Upper lobe of left lung (tissue), 6 donors: ENCODE measurements around the gene MOB3B. TPM values are rescaled to one million over a fixed set of nuclear protein-coding genes. Genes with fewer than 3 reads are reported as not detected.

Source experiments
- ATAC-seq, 2 donors: fragments of 200-7000 bp; cut with Tn5 transposase; one replicate each; pipeline ENCODE4 v1.9.1; 2022; ENCODE audit warnings: mild to moderate bottlenecking in 2 of 2, moderate library complexity in 2 of 2; ENCODE audit not compliant: low FRiP score in 2 of 2
- DNase-seq, 2 donors: peaks; one replicate each; pipeline ENCODE4 v3.0.0-alpha.2; 2019 to 2020
- H3K27ac ChIP-seq, 4 donors: fragments of 200-600 bp; sonication (generic); one replicate each; pipeline ENCODE4 v1.5.1; 2016 to 2019
- H3K27me3 ChIP-seq, 4 donors: fragments of 200-600 bp; sonication (generic); one replicate each; pipeline ENCODE4 v1.5.1; 2017 to 2019
- H3K36me3 ChIP-seq, 4 donors: fragments of 200-600 bp; sonication (generic); one replicate each; pipeline ENCODE4 v1.5.1; 2016 to 2019
- H3K4me1 ChIP-seq, 4 donors: fragments of 200-600 bp; sonication (generic); one replicate each; pipeline ENCODE4 v1.5.1; 2018 to 2019
- H3K4me3 ChIP-seq, 4 donors: fragments of 200-600 bp; sonication (generic); one replicate each; pipeline ENCODE4 v1.5.1; 2017 to 2019; ENCODE audit warnings: mild to moderate bottlenecking in 2 of 4, moderate library complexity in 1 of 4
- H3K9me3 ChIP-seq, 4 donors: fragments of 200-600 bp; sonication (generic); one replicate each; pipeline ENCODE4 v1.5.1; 2018 to 2019
- EP300 ChIP-seq, 4 donors: sonication (generic); formaldehyde crosslinking; IDR thresholded peaks; one replicate each; pipeline ENCODE4 v1.5.1; 2017; ENCODE audit warnings: antibody characterized with exemption in 4 of 4, control low read depth in 2 of 4
- POLR2A ChIP-seq, 4 donors: fragments of 450-650 bp; IDR thresholded peaks; one replicate each; pipeline ENCODE4 v1.5.1; 2016 to 2017; ENCODE audit warnings: antibody characterized with exemption in 4 of 4, mild to moderate bottlenecking in 2 of 4
- POLR2AphosphoS5 ChIP-seq, 2 donors: sonication (generic); formaldehyde crosslinking; IDR thresholded peaks; one replicate each; pipeline ENCODE4 v1.5.1; 2017; ENCODE audit warnings: antibody characterized with exemption in 2 of 2
- WGBS, 2 donors: methylation state at CpG; one replicate each; pipeline ENCODE4 v1.1.5; 2017 to 2018; 5-methylcytosine and 5-hydroxymethylcytosine counted together
- total RNA-seq, 6 donors: library from RNA; depleted of rRNA in 4 of 6; stranded (reverse); fragments of >200 nt in 4 of 6; gene quantifications; one replicate each; pipeline versions ENCODE4 v1.1.0 to v1.2.1, GENCODE V29; 2016 to 2021
- TF ChIP-seq, protein P1 (sequence below), 6 experiments: fragments of 450-650 bp in 4 of 6; fragments of 200-600 bp in 2 of 6; sonication (generic) in 2 of 6; IDR thresholded peaks; one replicate each; pipeline ENCODE4 v1.5.1; 2016 to 2019; ENCODE audit warnings: antibody characterized with exemption in 6 of 6
- donor health status: DM: no; HTN: no; CAD: no; lungs with moderate emphysema.
- donor health status: DM: no; HTN: yes; CAD: no; lungs with severe emphysema.

MOB3B gene
- total RNA-seq, 6 donors from 2014 or later, result 4.2 to 20.7 (median 8.3) TPM

DNA sequence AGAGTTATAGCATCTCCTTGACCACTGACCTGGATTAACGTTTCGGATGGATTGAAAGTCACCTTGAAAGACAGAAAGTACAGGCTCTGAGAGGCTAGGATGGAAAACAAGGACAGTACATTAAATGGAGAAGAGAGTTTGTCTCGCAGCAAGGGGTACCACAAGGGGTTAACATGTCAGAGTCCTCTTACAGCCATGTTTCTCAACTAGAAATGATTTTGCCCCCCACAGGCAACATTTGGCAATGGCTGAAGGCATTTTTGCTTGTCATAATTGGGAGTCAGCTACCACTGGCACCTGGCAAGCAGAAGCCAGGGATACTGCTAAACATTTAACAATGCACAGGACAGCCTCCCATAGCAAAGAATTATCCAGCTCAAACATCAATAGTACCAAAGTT, 141.9 kb downstream of the MOB3B start:
- TF ChIP-seq EP300 (IDR thresholded peaks at IDR 0.05) (no peak), POLR2AphosphoS5 (IDR thresholded peaks at IDR 0.05) (no peak), POLR2A (IDR thresholded peaks at IDR 0.05) (no peak)
- TF ChIP-seq, protein P1, sequence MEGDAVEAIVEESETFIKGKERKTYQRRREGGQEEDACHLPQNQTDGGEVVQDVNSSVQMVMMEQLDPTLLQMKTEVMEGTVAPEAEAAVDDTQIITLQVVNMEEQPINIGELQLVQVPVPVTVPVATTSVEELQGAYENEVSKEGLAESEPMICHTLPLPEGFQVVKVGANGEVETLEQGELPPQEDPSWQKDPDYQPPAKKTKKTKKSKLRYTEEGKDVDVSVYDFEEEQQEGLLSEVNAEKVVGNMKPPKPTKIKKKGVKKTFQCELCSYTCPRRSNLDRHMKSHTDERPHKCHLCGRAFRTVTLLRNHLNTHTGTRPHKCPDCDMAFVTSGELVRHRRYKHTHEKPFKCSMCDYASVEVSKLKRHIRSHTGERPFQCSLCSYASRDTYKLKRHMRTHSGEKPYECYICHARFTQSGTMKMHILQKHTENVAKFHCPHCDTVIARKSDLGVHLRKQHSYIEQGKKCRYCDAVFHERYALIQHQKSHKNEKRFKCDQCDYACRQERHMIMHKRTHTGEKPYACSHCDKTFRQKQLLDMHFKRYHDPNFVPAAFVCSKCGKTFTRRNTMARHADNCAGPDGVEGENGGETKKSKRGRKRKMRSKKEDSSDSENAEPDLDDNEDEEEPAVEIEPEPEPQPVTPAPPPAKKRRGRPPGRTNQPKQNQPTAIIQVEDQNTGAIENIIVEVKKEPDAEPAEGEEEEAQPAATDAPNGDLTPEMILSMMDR (IDR thresholded peaks at IDR 0.05), result no peak
- Histone ChIP-seq H3K4me1 (peaks cover 0 to 11% (median 5%) of the 10 kb centered on the region in 4 donors), H3K27ac (no peak overlapping the region), H3K9me3 (no peaks in the 10 kb centered on the region), H3K4me3 (no peak overlapping the region), H3K27me3 (no peaks in the 10 kb centered on the region), H3K36me3 (no peaks in the 10 kb centered on the region)
- DNase-seq, result no peak
- ATAC-seq, result no peak
- 82 to 89% methylated on average over 3 of the region's 3 CpGs for WGBS, 2 donors

DNA sequence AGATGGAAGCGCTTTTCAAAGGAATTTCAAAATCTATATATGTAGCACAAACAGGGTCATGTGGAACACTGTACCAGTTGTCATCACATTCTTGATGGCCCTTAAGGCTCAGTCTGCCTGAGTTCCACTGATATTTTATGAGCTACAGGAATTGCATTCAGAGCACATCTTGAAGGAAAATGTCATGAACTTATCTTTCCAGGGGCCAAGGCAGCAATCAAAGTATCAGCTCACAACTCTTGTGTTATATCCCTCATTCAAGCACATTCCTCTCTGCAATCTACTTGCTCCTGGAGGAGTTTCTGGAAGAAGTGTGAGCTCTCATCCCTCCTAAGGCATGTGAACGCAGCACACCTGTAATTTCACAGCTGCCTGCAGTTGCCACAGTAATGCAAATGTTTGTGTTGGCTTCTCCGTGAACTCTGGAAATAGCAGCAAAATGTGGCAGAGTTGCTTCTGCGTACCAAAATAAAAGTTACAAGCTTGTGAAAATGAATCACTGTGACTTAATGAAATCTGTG, 143.0 kb downstream of the MOB3B start:
- Histone ChIP-seq H3K36me3 (no peaks in the 10 kb centered on the region), H3K27me3 (no peaks in the 10 kb centered on the region), H3K4me1 (peaks cover 0 to 11% (median 5%) of the 10 kb centered on the region in 4 donors), H3K27ac (no peak overlapping the region), H3K9me3 (no peaks in the 10 kb centered on the region), H3K4me3 (no peak overlapping the region)
- ATAC-seq (no peak), DNase-seq (no peak)
- WGBS, 2 donors, result 56 to 61% methylated on average over 4 of the region's 4 CpGs
- TF ChIP-seq POLR2AphosphoS5 (IDR thresholded peaks at IDR 0.05) (no peak), POLR2A (IDR thresholded peaks at IDR 0.05) (no peak)
- TF ChIP-seq, protein P1 (IDR thresholded peaks at IDR 0.05), result no peak

DNA sequence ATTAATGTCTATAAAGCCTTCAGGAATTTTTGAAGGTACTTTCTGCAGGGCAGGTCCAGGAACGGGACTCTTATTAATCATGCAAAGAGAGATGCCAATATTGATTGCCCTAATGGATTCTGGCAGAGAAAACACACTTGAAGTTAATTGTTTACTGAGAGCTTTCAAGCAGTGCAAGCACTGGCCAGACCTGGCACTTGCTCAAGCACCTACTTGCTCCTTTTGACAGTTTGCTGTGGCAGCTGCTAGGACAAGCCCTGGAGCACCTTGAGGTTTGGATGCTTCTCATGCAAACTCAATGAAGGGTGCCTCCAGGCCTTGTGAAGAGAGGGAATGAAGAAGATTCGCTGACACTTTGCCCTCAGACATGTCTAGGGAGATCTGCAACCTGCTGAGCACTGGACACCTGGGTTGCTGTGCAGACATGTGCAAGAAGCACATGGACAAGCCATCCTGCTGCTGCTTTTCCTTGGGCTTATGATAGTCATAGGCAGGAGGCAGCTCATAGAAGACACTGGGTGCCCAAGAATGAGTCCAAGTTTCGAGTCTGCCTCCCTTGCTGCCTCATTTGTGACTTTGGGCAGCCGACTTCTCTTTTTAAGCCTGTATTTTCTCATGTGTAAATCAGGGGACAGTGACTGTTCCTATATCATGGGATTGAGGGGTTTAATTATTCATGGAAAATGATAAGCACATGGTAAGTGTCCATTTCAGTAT, 143.8 kb downstream of the MOB3B start:
- TF ChIP-seq POLR2AphosphoS5 (IDR thresholded peaks at IDR 0.05) (no peak), POLR2A (IDR thresholded peaks at IDR 0.05) (no peak), EP300 (IDR thresholded peaks at IDR 0.05) (no peak)
- TF ChIP-seq, protein P1 (IDR thresholded peaks at IDR 0.05), result no peak
- Histone ChIP-seq H3K36me3 (no peaks in the 10 kb centered on the region), H3K4me1 (peaks cover 0 to 11% (median 5%) of the 10 kb centered on the region in 4 donors), H3K4me3 (no peak overlapping the region), H3K27ac (no peak overlapping the region), H3K27me3 (no peaks in the 10 kb centered on the region), H3K9me3 (no peaks in the 10 kb centered on the region)
- DNase-seq (peak in 1 of 2 donors; percentile 60), ATAC-seq (peak in 1 of 2 donors; percentile 37)
- WGBS, 2 donors, result 43 to 68% methylated on average over 3 to 4 of the region's 4 CpGs

DNA sequence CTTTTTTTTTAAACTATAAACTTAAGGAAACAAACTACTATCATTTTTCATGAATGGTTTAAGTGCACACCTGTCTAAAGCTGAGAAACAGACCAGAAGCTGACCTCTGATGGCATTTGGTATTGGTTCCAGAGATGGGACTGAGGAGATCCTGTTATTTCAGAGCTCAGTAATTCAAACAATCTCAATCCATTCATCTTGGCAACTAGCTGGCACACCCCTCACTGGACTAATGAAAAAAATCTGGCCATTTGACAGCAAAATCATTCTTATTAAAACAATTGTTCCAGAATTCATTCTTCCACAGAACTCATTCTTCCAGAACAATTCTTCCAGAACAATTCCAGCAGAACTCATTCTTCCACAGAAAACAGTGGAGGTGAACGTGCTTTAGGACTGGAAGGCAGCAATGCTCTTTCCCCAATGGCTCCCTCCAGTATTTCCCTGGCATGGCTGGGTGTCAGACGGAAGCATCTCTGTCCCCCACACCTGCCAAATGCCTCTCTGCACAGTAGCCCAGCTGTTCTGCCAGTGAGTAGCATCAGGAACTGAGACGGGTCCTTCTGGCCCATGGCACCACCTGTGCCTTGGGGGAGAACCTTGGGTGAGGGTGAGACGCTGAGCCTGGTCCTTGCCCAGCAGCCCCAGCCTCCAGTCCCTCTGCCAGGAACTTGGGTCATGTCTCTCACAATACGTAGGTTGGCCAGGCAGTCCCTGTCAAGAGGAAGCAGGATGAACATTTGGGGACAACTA, 145.2 kb downstream of the MOB3B start:
- WGBS, 2 donors, result 81 to 84% methylated on average over 3 to 5 of the region's 5 CpGs
- ATAC-seq (no peak), DNase-seq (no peak)
- Histone ChIP-seq H3K27ac (no peak overlapping the region), H3K4me1 (peaks cover 0 to 20% (median 5%) of the 10 kb centered on the region in 4 donors), H3K27me3 (no peaks in the 10 kb centered on the region), H3K4me3 (no peak overlapping the region), H3K9me3 (no peaks in the 10 kb centered on the region), H3K36me3 (no peaks in the 10 kb centered on the region)
- TF ChIP-seq POLR2AphosphoS5 (IDR thresholded peaks at IDR 0.05) (no peak), EP300 (IDR thresholded peaks at IDR 0.05) (no peak), POLR2A (IDR thresholded peaks at IDR 0.05) (no peak)
- TF ChIP-seq, protein P1 (IDR thresholded peaks at IDR 0.05), result no peak
